Pancreas (tissue), 10 donors: ENCODE measurements around the gene MAP4K1. TPM values are rescaled to one million over a fixed set of nuclear protein-coding genes. Genes with fewer than 3 reads are reported as not detected.

ENCODE experiments used
- ATAC-seq, 4 donors: fragments of 200-7000 bp; cut with Tn5 transposase; one replicate each; pipeline versions ENCODE4 v1.8.0 to v1.9.1; 2020; ENCODE audit warnings: mild to moderate bottlenecking in 4 of 4, moderate library complexity in 4 of 4
- DNase-seq, 6 donors: peaks; one replicate each; pipeline ENCODE4 v3.0.0-alpha.2; 2020
- FAIRE-seq: peaks from 2 replicates; lab custom pipeline; 2012; peaks lifted over from hg19 to GRCh38; lab: Jason Lieb, UNC
- H3K27ac ChIP-seq, 4 donors: fragments of 200-600 bp; sonication (generic); 1 replicate in 3 of 4; 2 replicates in 1 of 4; pipeline versions ENCODE4 v1.5.0 to v1.8.0; 2020
- H3K27me3 ChIP-seq, 4 donors: fragments of 200-600 bp; one replicate each; pipeline ENCODE4 v1.8.0; 2021
- H3K36me3 ChIP-seq, 3 donors: fragments of 200-600 bp; sonication (generic) in 1 of 3; one replicate each; pipeline versions ENCODE4 v1.5.0 to v1.8.0; 2020 to 2021
- H3K4me1 ChIP-seq, 3 donors: fragments of 200-600 bp; one replicate each; pipeline ENCODE4 v1.8.0; 2021
- H3K4me3 ChIP-seq, 4 donors: fragments of 200-600 bp; sonication (generic) in 2 of 4; one replicate each; pipeline versions ENCODE4 v1.5.0 to v1.8.0; 2020 to 2021
- H3K9me3 ChIP-seq, 4 donors: fragments of 200-600 bp; one replicate each; pipeline ENCODE4 v1.8.0; 2021
- CTCF ChIP-seq, 4 donors: fragments of 200-600 bp; sonication (generic) in 3 of 4; IDR thresholded peaks; one replicate each; pipeline versions ENCODE4 v1.5.0 to v1.8.0; 2021; ENCODE audit warnings: antibody characterized with exemption in 4 of 4
- WGBS, 2 donors: extraction: QIAGEN DNeasy Blood & Tissue Kit; methylation state at CpG; one replicate each; pipeline ENCODE4 v1.1.7; 2013; 5-methylcytosine and 5-hydroxymethylcytosine counted together
- intact Hi-C, 3 donors: fragments of 100-400 bp; cut with DNase I; formaldehyde crosslinking; loops; one replicate each; pipeline versions ENCODE4 v1.11.1 to v1.14.2; 2022
- polyA plus RNA-seq, 2 donors: library from polyadenylated mRNA; stranded (reverse); fragments of 200-250 nt; gene quantifications; one replicate each; pipeline ENCODE4 v1.2.3, GENCODE V29; 2013
- total RNA-seq, 6 donors: library from RNA; stranded (reverse); fragmentation: NEBNext Ultra II Directional in 4 of 6; extraction: Animal tissue kit (Norgen Biotek cat#: 25700) in 4 of 6; gene quantifications; one replicate each; pipeline versions ENCODE4 v1.2.1 to v1.2.4, GENCODE V29; 2021 to 2023
- donor health status: healthy with polysubstance abuse.
- donor health status: DM: no; HTN: no; CAD: no; lungs with moderate emphysema.
- donor health status: DM: no; HTN: no; CAD: no.
- donor health status: control.
- donor health status: control.
- donor health status: Bipolar disorder and iron deficiency.
- donor health status: DM: yes; HTN: yes; CAD: no.
- donor health status: DM: no; HTN: no; CAD: no.
- donor health status: DM: no; HTN: no; CAD: no.
- donor health status: DM: yes; HTN: yes; CAD: no.

Gene MAP4K1
- total and polyA plus RNA-seq, 8 donors, result 0.79 to 43.4 (median 2.7) TPM

- DNase-seq, result no peak
- H3K27me3 ChIP-seq, result no peaks in the 10 kb centered on the region
- no peak overlapping the region for H3K4me3 ChIP-seq
- H3K36me3 ChIP-seq, result no peaks in the 10 kb centered on the region
- no peaks in the 10 kb centered on the region for H3K4me1 ChIP-seq
- TF ChIP-seq CTCF (IDR thresholded peaks at IDR 0.05), result no peak
- intact Hi-C loops, result no loop called here
- WGBS, 2 donors, result 19 to 24% methylated on average over 3 of the region's 3 CpGs
- no peak overlapping the region for H3K27ac ChIP-seq
- no peak for ATAC-seq
- FAIRE-seq, result no peak
- no peaks in the 10 kb centered on the region for H3K9me3 ChIP-seq
Measured at GRCh38 chr19:38550376-38550775, 67.4 kb downstream of the MAP4K1 start.

- no peak for TF ChIP-seq CTCF (IDR thresholded peaks at IDR 0.05)
- FAIRE-seq, result no peak
- DNase-seq, result no peak
- H3K27ac ChIP-seq, result no peak overlapping the region
- H3K4me3 ChIP-seq, result no peak overlapping the region
- no peaks in the 10 kb centered on the region for H3K9me3 ChIP-seq
- H3K4me1 ChIP-seq, result no peaks in the 10 kb centered on the region
- ATAC-seq, result no peak
- intact Hi-C loops, result no loop called here
- 42 to 47% methylated on average over 4 of the region's 4 CpGs for WGBS, 2 donors
- no peaks in the 10 kb centered on the region for H3K27me3 ChIP-seq
- no peaks in the 10 kb centered on the region for H3K36me3 ChIP-seq
Measured at GRCh38 chr19:38549942-38550341, 67.8 kb downstream of the MAP4K1 start.

GRCh38 chr19:38549061-38549460 lies 68.7 kb downstream of the MAP4K1 start:
- Histone ChIP-seq H3K27me3 (no peaks in the 10 kb centered on the region), H3K4me3 (no peak overlapping the region), H3K4me1 (peaks cover 0 to 7% (median 0%) of the 10 kb centered on the region in 3 donors), H3K36me3 (no peaks in the 10 kb centered on the region), H3K27ac (no peak overlapping the region), H3K9me3 (no peaks in the 10 kb centered on the region)
- DNase-seq (no peak), FAIRE-seq (no peak), ATAC-seq (no peak)
- 75 to 80% methylated on average over 5 of the region's 5 CpGs for WGBS, 2 donors
- no peak for TF ChIP-seq CTCF (IDR thresholded peaks at IDR 0.05)
- intact Hi-C loops, result no loop called here

GRCh38 chr19:38547421-38547820 lies 70.3 kb downstream of the MAP4K1 start:
- Histone ChIP-seq H3K9me3 (no peaks in the 10 kb centered on the region), H3K27me3 (no peaks in the 10 kb centered on the region), H3K4me3 (no peak overlapping the region), H3K27ac (no peak overlapping the region), H3K4me1 (peaks cover 0 to 7% (median 0%) of the 10 kb centered on the region in 3 donors), H3K36me3 (no peaks in the 10 kb centered on the region)
- intact Hi-C loops, result no loop called here
- no peak for ATAC-seq
- no peak for FAIRE-seq
- no peak for DNase-seq
- no peak for TF ChIP-seq CTCF (IDR thresholded peaks at IDR 0.05)
- WGBS, 2 donors, result 78 to 84% methylated on average over 5 of the region's 5 CpGs

- no peaks in the 10 kb centered on the region for H3K27me3 ChIP-seq
- 87 to 93% methylated on average over 8 of the region's 8 CpGs for WGBS, 2 donors
- ATAC-seq (no peak), DNase-seq (no peak), FAIRE-seq (no peak)
- TF ChIP-seq CTCF (IDR thresholded peaks at IDR 0.05), result no peak
- peaks cover 0 to 7% (median 0%) of the 10 kb centered on the region in 3 donors for H3K4me1 ChIP-seq
- no peaks in the 10 kb centered on the region for H3K36me3 ChIP-seq
- H3K4me3 ChIP-seq, result no peak overlapping the region
- intact Hi-C loops, result no loop called here
- no peaks in the 10 kb centered on the region for H3K9me3 ChIP-seq
- no peak overlapping the region for H3K27ac ChIP-seq
Measured at GRCh38 chr19:38545596-38545995, 72.2 kb downstream of the MAP4K1 start.
